DND-41 (cell line): Measurements from ENCODE around the gene MTOR.

Experiments used
- CTCF ChIP-seq: IDR thresholded peaks from 2 replicates; pipeline ENCODE4 v1.5.1; 2012; ENCODE audit warnings: borderline replicate concordance, low read length, moderate library complexity, mild to moderate bottlenecking; ENCODE audit not compliant: poor library complexity, severe bottlenecking; ENCODE audit errors: extremely low read depth
- EZH2 ChIP-seq: IDR thresholded peaks from 3 replicates; pipeline ENCODE4 v1.6.1; 2012; ENCODE audit warnings: borderline replicate concordance, low read depth, mild to moderate bottlenecking, moderate library complexity, low read length, inconsistent platforms; ENCODE audit not compliant: severe bottlenecking

GRCh38 chr1:11229203-11229602 lies 33.1 kb downstream of the MTOR start:
- TF ChIP-seq CTCF (no peak), EZH2 (no peak)
